ENCODE results near the gene MLPH.
A peak's percentile ranks its signal among the peaks of the same experiment; 100 is the strongest.
"Not testable (repeated sequence)": the region's sequence is repeated elsewhere in the genome, so short reads cannot be mapped to it uniquely, and the experiment has no call there.

Gene MLPH

DNA sequence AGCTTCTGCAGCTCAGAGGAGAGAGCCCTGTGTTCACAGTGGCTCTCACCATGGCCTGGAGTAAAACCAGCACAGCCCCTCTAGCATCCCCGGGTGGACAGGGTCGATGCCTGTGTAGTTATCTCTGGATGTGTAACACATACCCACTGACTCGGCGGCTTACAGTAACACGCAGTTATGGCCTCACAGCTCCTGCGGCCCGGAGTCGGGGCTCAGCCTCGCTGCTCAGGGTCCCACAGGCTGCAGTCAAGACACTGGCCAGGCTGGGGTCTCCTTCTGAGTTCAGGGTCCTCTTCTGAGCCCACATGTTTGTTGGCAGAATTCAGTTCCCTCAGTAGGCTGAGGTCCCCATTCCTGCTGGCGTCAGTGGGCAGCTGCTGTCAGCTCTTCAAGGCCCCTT is 106.0 kb downstream of the MLPH start:
- DNase-seq: no peak

DNA sequence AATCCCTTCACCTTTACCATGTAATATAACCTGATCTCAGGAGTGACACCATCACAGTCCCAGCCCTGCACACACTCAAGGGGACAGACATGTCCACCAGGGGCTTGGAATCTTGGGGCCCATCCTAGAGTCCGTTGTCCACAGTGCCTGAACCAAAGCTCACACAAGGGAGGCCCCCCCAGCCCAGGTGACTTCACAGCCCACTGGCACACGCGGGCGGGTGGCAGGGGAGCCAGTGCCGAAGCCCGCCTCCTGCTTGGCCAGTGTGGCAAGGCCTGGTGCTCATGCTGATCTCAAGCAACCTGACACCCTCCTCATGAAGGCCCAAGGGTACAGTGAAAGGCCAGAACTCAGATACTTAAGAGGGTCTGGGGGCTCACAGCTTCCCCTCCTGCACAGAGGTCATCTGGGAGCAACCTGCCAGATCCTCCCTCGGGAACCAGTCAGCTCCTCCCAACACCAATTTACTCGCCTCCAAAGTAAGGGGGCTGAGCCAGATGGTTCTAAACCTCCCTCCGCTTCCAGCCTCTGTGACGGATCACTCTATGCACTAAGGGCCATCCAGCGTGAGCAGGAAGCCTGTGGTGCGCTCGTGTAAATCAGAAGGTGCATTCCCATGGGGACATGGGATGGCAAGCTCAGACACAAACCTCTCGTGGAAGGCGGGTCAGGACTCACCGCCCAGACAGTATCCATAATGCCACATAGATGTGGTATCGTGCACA is 106.7 kb downstream of the MLPH start:
- peak; percentile 14 for DNase-seq

DNA sequence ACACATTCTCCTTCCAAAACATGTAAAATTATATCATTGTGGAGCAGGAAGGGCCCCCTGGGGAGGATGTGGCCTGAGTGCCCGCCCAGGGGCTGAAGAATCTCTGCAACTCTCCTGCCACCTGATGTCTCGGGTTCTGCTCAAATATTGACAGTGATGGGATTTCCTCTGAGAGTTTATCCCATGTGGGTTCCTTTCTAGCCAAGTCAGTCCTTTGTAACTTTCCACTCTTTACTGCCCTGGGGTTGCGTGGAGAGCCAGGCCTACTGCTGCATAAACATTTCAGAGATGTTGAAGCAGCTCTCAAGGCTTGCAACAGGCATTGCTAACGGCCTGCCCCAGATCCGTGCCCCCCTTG is 107.4 kb downstream of the MLPH start:
- DNase-seq: no peak

DNA sequence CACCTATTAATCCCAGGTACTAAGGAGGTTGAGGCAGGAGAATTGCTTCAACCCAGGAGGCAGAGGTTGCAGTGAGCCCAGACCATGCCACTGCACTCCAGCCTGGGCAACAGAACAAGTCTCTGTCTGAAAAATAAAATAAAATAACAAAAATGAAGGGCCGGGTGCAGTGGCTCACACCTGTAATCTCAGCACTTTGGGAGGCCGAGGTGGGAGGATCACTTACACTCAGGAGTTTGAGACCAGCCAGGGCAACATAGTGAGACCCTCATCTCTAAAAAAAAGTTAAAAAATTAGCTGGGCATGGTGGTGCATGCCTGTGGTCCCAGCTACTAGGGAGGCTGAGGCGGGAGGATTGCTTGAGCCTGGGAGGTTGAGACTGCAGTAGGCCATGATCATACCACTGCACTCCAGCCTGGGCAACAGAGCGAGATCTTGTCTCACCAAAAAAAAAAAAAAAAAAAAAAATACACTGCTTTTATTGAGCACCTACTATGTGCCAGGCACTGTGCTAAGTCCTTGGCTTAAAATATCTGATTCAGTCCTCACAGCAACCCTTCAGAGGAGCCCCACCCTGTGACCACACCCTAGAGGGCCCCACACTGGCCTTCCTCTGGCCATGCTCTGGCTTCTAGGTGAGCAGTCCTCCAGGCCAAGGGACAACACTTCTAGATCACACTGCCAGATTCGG is 108.9 kb downstream of the MLPH start:
- DNase-seq: not testable (repeated sequence)

DNA sequence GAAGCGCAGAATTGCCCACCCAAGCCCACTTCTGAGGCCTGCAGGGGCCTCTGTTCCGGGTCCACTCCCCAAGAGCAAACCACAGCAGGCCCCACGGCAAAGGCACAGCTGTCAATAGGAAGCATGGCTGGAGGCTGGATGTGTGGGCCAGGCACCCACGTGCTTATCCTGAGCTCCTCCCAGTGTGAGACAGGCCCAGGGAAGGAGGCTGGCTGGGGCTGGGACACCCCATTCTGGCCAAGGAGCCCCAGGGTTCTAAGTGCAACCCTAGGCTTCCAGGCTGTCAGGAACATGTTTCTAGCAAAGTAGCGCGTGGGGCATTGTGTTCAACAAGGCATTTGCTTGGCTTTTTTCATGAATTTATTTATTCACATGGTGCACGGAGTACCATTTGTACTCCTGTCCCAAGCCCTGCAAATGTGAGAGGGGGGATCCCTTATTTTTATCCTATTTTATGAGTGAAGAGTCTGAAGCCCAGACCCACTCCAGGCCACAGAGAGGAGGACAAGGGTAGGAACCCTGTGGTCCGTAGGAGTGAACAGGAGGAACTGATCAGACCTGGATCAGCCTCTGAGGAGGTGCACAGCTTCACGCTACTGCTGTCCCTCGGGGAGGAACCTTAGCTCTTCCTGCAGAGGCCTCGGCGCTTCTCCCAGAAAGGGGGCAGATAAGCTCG is 109.6 kb downstream of the MLPH start:
- DNase-seq: no peak

DNA sequence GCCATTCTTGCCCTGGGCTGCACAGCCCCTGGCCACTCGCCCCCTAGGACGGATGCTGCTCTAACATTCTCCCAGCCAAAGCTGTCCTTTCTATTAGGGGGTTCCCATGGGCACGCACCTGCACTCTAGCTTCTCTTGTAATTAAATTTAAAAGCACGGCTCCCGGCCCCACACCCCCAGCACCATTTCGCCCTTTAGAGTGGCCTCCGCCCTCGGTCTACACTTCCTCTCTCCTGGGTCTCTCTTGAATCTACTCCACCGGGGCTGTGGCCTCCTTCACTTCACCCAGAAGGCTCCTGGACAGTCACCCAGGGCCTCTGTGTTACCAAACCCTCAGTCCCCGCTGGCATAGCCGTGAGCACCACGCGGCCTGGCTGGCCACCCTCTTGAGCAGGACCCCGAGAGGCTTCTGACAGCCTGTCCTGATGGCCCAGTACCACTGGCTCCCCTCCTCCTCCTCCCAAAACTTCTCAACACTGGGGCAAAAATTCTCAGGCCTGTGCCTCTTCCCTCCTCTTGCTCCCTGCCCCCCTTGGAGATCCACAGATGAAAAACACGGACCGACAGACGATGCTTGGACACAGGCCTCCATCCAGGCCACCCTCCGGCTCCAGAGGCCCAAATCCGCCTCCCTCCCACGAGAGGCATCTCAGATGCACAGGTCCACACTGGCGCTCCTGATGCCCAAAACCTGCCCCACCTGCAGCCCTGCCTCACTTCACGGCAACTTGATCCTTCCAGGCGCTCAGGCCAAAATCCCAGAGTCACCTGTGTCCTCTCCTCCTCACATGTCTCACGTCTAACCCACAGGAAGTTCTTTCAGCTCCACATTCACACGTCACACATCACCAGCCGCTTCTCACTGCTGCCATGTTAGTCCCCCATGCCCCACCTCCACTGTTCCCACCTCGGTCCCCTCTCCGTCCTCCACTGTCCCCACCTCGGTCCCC is 110.4 kb downstream of the MLPH start:
- no peak for DNase-seq

DNA sequence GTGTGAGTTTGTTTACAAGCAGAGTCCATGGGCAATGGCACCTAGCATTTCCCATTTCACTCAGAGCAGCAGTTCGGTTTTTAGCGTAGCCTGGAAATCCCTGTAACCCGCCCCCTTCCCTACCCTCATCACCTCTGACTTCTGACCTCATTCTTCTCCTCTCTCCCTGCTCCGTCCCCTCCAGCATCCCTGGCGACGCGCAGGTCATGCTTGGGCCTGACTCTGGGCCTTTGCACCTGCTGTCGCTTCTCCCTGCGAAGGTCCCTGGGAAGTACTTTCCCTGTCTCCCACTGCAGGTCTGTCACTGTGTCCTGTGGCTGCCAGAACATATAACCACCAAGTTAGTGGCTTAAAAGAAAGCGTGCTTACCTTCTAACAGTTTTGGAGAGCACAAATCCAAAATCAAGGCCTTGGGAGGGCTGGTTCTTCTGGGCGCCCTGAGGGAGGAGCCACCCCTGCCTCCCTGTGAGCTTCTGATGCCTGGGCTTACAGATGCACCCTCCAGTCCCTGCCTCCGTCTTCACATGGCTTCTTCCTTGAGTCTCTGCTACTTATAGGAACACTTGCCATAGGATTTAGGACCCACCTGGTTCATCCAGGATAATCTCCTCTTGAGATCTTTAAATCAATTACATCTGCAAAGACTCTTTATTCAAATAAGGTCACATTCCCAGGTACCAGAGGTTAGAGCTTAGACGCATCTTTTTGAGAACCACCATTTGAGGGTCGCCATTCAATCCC is 111.6 kb downstream of the MLPH start:
- no peak for DNase-seq

DNA sequence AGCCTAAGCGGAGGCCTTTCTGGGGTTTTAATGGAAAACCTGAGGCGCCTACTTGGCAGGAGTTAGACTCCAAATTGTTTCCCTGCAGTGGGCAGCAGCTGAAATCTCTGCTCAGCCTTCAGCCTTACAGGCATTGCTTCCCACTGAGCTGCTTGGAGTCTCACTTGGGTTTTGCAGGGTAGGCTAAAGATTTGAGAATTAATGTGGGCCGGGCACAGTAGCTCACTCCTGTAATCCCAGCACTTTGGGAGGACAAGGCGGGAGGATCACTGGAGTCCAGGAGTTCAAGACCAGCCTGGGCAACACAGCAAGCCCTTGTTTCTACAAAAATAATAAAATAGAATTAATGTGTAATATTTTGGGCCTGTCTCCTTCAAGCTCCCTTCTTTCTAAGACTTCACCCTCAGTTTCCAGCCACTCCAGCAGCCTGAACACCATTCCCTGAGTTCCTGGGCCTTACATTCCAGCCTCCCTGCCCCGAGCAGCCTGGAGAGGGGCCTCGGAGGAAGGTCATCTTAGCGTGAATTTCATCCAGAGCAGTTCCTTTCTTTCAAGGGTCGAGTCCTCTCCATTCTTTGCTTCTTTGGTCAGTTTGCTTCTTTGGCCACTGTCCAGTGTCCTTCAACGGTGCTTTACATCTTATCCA is 112.5 kb downstream of the MLPH start:
- no peak for DNase-seq

DNA sequence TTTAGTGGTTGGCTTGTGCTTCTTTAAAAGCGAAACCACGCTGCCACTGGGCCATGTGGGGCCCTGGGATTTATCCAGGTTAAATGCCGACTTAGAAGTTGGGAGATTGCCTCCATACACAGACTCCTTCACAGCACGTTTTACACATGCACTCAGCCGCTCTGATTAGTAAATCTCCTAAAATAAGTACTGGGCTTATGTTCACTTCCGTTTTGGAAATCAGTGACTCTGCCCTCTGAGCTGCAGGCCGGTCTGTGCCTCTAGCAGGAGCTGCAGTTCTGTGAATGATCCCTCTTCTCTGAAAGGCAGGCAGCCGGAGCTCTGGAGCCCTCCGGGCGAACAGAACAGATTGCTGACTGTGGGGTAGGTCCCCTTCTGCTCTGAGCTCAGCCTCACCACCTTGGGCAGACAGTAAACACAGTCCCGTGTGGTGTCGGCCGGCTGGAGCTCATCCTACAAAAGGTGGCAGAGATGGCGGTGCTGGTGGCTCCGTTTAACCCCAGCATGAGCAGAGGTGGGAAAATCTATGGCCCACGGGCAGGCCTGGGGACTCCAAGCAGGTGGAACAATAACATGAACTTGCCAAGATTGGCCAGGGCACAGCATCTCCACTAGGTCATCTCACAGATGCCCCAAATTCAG is 113.3 kb downstream of the MLPH start:
- DNase-seq: peak; percentile 80

DNA sequence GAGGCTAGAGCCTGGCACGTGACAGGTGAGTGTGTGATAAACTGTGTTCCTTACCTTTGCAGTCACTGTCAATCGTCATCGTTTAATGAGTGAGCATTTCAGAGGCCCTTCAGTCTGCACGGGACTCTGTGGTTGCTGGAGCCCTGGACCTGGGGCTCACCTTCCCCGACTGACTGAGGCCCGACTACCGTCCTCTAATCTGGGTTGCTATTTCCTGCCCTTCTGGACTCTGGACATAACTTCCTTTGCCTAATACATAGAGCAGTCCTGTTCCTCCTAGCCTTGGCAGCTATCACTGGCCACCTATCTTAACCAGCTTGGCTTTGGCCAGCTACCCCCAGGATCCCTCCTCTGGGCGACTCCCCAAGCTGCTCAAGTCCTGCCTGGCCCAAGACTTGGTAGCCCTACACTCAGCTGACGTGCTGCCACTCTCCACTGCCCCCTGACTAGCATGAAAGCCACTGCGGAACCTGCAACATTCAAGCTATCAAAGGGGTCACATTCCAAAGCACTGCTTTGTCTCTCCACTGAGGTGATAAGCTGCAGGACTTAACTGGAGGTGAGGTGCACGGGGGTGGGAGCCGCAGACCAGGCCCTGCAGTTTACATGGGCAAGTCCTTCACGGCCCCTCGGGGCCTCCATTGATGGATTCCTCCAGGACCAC is 114.5 kb downstream of the MLPH start:
- DNase-seq: no peak

DNA sequence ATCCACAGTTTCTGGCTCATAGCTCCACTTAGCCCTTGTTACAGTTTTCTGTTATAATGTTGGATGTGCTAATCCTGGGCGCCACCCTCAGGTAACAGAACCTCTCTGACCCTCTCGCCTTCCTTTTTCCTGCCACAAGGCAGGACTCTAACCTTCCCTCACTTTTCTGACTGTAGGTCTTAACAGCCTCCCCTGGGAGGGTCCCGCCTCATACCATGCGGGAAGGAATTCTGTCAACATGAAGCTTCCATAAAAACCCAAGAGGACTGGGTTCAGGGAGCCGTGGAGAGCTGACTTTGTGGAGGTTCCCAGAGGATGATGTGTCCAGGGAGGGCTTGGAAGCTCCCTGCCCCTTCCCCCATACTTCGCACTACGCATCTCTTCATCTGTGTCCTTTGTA is 115.4 kb downstream of the MLPH start:
- no peak for DNase-seq

DNA sequence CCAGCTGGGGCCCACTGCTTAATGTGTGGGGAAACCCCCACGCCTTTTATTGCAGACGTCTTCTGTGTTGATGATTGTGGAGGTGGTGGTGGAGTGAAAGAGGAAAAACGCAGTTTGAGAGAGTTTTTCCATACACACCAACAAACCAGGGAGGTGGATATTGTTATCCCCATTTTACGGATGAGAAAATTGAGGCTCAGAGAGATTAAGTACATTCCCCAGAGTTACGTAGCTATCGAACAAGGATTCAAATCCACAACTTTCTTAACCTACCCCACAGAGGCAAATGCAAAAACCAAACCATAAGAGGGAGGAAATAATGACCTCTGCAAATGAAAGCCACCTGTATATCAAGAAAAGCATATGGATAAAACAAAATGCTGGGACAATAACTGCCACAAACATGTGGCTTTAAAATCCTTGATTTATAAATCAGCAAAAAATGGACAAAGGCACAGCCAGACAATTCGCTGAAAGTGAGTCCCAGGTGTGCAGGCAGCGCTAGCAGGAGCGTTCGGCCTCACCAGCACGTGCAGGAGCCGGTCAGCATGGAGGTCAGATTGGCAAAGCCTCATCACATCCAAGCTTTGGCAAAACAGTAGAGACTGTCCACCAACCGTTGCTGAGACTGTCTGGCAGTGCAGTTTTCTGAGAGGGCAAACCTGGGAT is 116.1 kb downstream of the MLPH start:
- DNase-seq: no peak

DNA sequence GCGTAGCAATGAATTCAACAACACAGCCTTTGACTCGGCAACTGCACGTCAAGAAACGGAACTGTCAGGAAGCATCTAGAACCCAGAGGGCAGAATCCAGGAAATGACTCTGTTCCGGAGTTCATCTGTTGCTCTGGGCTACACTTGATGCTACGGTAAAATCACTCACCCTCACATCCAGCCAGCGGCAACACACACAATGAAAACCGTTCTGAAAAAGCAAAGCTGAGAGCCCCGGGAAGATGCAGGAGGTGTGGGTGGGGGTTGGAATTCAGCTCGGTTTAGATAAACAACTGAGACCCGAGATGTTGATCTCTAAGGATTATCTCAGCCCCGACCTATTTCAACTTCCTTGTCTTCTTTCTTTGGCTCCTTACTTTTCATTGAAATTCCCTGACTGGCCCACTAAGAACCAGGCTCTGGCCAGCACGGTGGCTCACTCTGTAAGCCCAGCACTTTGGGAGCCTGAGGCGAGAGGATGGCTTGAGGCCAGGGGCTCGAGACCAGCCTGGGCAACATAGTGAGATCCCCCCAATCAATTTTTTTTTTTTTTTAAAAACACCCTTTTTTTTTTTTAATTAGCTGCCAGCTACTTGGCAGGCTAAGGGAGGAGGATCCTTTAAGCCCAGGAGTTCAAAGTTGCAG is 116.8 kb downstream of the MLPH start:
- DNase-seq: no peak

DNA sequence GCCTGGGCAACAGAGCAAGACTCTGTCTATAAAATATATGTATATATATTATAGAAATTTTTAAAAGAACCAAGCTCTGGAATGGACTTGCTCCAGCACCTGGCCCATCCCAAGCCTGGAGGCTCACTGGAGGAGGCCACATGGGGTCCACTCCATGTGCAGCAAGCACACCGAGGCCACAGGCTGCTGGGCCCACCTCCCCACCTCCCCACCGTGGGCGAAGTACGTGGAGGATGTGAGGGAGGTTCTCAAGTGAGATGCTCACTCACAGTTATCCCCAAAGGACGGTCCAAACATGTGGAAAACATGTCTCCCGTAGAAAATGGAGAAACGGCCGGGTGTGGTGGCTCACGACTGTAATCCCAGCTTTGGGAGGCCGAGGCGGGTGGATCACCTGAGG is 117.3 kb downstream of the MLPH start:
- no peak for DNase-seq

All from NCI-H1694 treated with DMSO at 0.1 percent for 48 hours (cell line).